Loucy (cell line): Measurements from ENCODE around the gene PGBD5.

ENCODE experiments used
- H2AFZ ChIP-seq: fragments of 200-600 bp; sonication (generic); 2 replicates; pipeline ENCODE4 v1.6.0; 2016; ENCODE audit warnings: antibody characterized with exemption, mild to moderate bottlenecking, low read length, moderate library complexity
- H3F3A ChIP-seq: fragments of 200-600 bp; 2 replicates; pipeline ENCODE4 v1.6.0; 2016; ENCODE audit warnings: antibody characterized with exemption, low read depth, mild to moderate bottlenecking
- H3K27me3 ChIP-seq: fragments of 200-600 bp; sonication (generic); 2 replicates; pipeline ENCODE4 v1.6.1; 2014; ENCODE audit warnings: low read length, mild to moderate bottlenecking; ENCODE audit not compliant: insufficient read depth, poor library complexity, severe bottlenecking
- H3K36me3 ChIP-seq: fragments of 200-600 bp; sonication (generic); 2 replicates; pipeline ENCODE4 v1.6.1; 2016; ENCODE audit warnings: low read length; ENCODE audit not compliant: insufficient read depth
- H3K4me1 ChIP-seq: fragments of 200-600 bp; sonication (generic); 2 replicates; pipeline ENCODE4 v1.5.1; 2014; ENCODE audit warnings: low read length, mild to moderate bottlenecking; ENCODE audit not compliant: insufficient read depth, poor library complexity, severe bottlenecking
- H3K4me2 ChIP-seq: fragments of 200-600 bp; sonication (generic); 2 replicates; pipeline ENCODE4 v1.6.0; 2014; ENCODE audit warnings: antibody characterized with exemption, low read length, low read depth, mild to moderate bottlenecking; ENCODE audit not compliant: poor library complexity, severe bottlenecking
- H3K4me3 ChIP-seq: fragments of 200-600 bp; sonication (generic); 2 replicates; pipeline ENCODE4 v1.5.1; 2014; ENCODE audit warnings: low read length, mild to moderate bottlenecking, mixed read lengths; ENCODE audit not compliant: poor library complexity, severe bottlenecking
- H3K79me2 ChIP-seq: fragments of 200-600 bp; sonication (generic); 2 replicates; pipeline ENCODE4 v1.6.1; 2014; ENCODE audit warnings: low read length; ENCODE audit not compliant: insufficient read depth
- H3K9ac ChIP-seq: fragments of 200-600 bp; sonication (generic); 2 replicates; pipeline ENCODE4 v1.6.0; 2014; ENCODE audit warnings: mild to moderate bottlenecking, low read depth, low read length, moderate library complexity; ENCODE audit not compliant: poor library complexity, severe bottlenecking
- H3K9me2 ChIP-seq: fragments of 200-600 bp; sonication (generic); replicated peaks from 2 replicates; pipeline ENCODE4 v1.6.1; 2016; ENCODE audit warnings: low read depth, low read length, mixed read lengths
- H3K9me3 ChIP-seq: fragments of 200-600 bp; sonication (generic); 2 replicates; pipeline ENCODE4 v1.6.1; 2014; ENCODE audit warnings: mild to moderate bottlenecking, antibody characterized with exemption, low read length, low read depth; ENCODE audit not compliant: insufficient read depth
- H4K20me1 ChIP-seq: fragments of 200-600 bp; sonication (generic); 2 replicates; pipeline ENCODE4 v1.6.0; 2014; ENCODE audit warnings: antibody characterized with exemption, low read length, mild to moderate bottlenecking; ENCODE audit not compliant: insufficient read depth, poor library complexity, severe bottlenecking
- CTCF ChIP-seq: fragments of 200-600 bp; sonication (generic); conservative IDR thresholded peaks from 2 replicates; pipeline ENCODE4 v1.5.1; 2014; ENCODE audit warnings: mild to moderate bottlenecking, antibody characterized with exemption, low read length
- EZH2phosphoT487 ChIP-seq: fragments of 200-600 bp; IDR thresholded peaks from 2 replicates; pipeline ENCODE4 v1.6.1; 2018; ENCODE audit warnings: antibody characterized with exemption, mild to moderate bottlenecking, moderate library complexity, borderline replicate concordance

Gene PGBD5

GRCh38 chr1:230387876-230388275, 38.3 kb downstream of the PGBD5 start:
- Histone ChIP-seq H3K9me2 (no peaks in the 10 kb centered on the region), H3K36me3 (no peaks in the 10 kb centered on the region), H3K4me2 (no peak overlapping the region), H3K27me3 (no peaks in the 10 kb centered on the region), H3K4me3 (no peak overlapping the region), H3F3A (no peaks in the 10 kb centered on the region), H3K9ac (no peak overlapping the region), H3K4me1 (no peaks in the 10 kb centered on the region), H2AFZ (no peak overlapping the region), H3K79me2 (no peaks in the 10 kb centered on the region), H4K20me1 (no peaks in the 10 kb centered on the region), H3K9me3 (no peaks in the 10 kb centered on the region)
- TF ChIP-seq CTCF (no peak), EZH2phosphoT487 (no peak)

DNA sequence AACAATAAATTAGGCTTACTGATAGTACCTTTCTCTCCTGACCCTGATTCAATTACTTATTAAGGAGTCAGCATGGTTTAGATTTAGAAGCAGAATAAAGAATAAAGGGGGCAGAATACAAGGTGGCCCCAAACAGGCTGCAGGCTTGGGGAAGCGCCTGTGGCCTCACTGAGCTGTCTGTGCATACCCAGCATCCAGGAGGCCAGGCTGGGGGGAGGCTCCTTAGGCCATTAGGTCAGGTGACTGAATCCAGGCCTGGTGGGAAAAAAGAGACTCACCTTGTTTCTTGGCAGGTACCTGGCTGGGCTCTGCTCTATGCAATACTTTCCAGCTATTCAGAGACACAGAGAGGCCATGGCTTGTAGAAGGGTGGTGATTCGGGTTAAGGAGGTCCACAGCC, 38.8 kb downstream of the PGBD5 start:
- Histone ChIP-seq H3K27me3 (no peaks in the 10 kb centered on the region), H3K9ac (no peak overlapping the region), H3K4me2 (no peak overlapping the region), H3K4me3 (no peak overlapping the region), H3K79me2 (no peaks in the 10 kb centered on the region), H3F3A (no peaks in the 10 kb centered on the region), H3K36me3 (no peaks in the 10 kb centered on the region), H4K20me1 (no peaks in the 10 kb centered on the region), H3K4me1 (no peaks in the 10 kb centered on the region), H2AFZ (no peak overlapping the region), H3K9me3 (no peaks in the 10 kb centered on the region), H3K9me2 (no peaks in the 10 kb centered on the region)
- TF ChIP-seq EZH2phosphoT487 (no peak), CTCF (no peak)

GRCh38 chr1:230386637-230387262, 39.4 kb downstream of the PGBD5 start:
- Histone ChIP-seq H3K9me2 (no peaks in the 10 kb centered on the region), H4K20me1 (no peaks in the 10 kb centered on the region)

More at GRCh38 chr1:230386637-230387262, 39.4 kb downstream of the PGBD5 start:
- Histone ChIP-seq H3K9me3 (no peaks in the 10 kb centered on the region), H3K36me3 (no peaks in the 10 kb centered on the region), H3K79me2 (no peaks in the 10 kb centered on the region), H3K4me3 (no peak overlapping the region), H3K4me1 (no peaks in the 10 kb centered on the region), H2AFZ (no peak overlapping the region), H3F3A (no peaks in the 10 kb centered on the region), H3K9ac (no peak overlapping the region), H3K27me3 (no peaks in the 10 kb centered on the region), H3K4me2 (no peak overlapping the region)
- TF ChIP-seq CTCF (no peak), EZH2phosphoT487 (no peak)
